DOHH2 (cell line): Measurements from ENCODE around the gene THEM5.

Source experiments
- H3F3A ChIP-seq: fragments of 200-600 bp; sonication (generic), shearing (Covaris generic); 2 replicates; pipeline ENCODE4 v1.6.0; 2016; ENCODE audit warnings: antibody characterized with exemption, mild to moderate bottlenecking; ENCODE audit not compliant: control insufficient read depth, insufficient read depth
- H3K27ac ChIP-seq: fragments of 200-600 bp; sonication (generic); 2 replicates; pipeline ENCODE4 v1.5.1; 2014; ENCODE audit warnings: low read depth, mild to moderate bottlenecking, low read length, moderate library complexity
- H3K27me3 ChIP-seq: fragments of 200-600 bp; sonication (generic); 2 replicates; pipeline ENCODE4 v1.6.1; 2014; ENCODE audit warnings: mild to moderate bottlenecking, low read length, mixed read lengths; ENCODE audit not compliant: control insufficient read depth
- H3K36me3 ChIP-seq: fragments of 200-600 bp; sonication (generic); 2 replicates; pipeline ENCODE4 v1.6.1; 2014; ENCODE audit warnings: mild to moderate bottlenecking, low read length, moderate library complexity, mixed read lengths; ENCODE audit not compliant: control insufficient read depth
- H3K4me1 ChIP-seq: fragments of 200-600 bp; sonication (generic); 2 replicates; pipeline ENCODE4 v1.6.1; 2014; ENCODE audit warnings: mild to moderate bottlenecking, low read length, mixed read lengths; ENCODE audit not compliant: control insufficient read depth
- H3K4me2 ChIP-seq: fragments of 200-600 bp; sonication (generic); 2 replicates; pipeline ENCODE4 v1.6.0; 2014; ENCODE audit warnings: mild to moderate bottlenecking, low read length, moderate library complexity
- H3K4me3 ChIP-seq: fragments of 200-600 bp; sonication (generic); 2 replicates; pipeline ENCODE4 v1.5.1; 2014; ENCODE audit warnings: mild to moderate bottlenecking, low read length, mixed read lengths
- H3K79me2 ChIP-seq: fragments of 200-600 bp; sonication (generic); 2 replicates; pipeline ENCODE4 v1.6.1; 2014; ENCODE audit warnings: mild to moderate bottlenecking, low read length, mixed read lengths; ENCODE audit not compliant: control insufficient read depth
- H3K9me2 ChIP-seq: fragments of 200-600 bp; sonication (generic); replicated peaks from 2 replicates; pipeline ENCODE4 v1.6.1; 2014; ENCODE audit warnings: mild to moderate bottlenecking, low read length, mixed read lengths; ENCODE audit not compliant: control insufficient read depth
- H3K9me3 ChIP-seq: fragments of 200-600 bp; sonication (generic); 2 replicates; pipeline ENCODE4 v1.6.1; 2014; ENCODE audit warnings: antibody characterized with exemption, low read length, mixed read lengths; ENCODE audit not compliant: control insufficient read depth, insufficient read depth
- H4K20me1 ChIP-seq: fragments of 200-600 bp; sonication (generic); 2 replicates; pipeline ENCODE4 v1.6.0; 2014; ENCODE audit warnings: low read depth, mild to moderate bottlenecking, antibody characterized with exemption, low read length, moderate library complexity; ENCODE audit not compliant: control insufficient read depth, insufficient read depth
- EZH2phosphoT487 ChIP-seq: fragments of 200-600 bp; sonication (generic); IDR thresholded peaks from 2 replicates; pipeline ENCODE4 v1.6.1; 2017; ENCODE audit warnings: borderline replicate concordance, mild to moderate bottlenecking, antibody characterized with exemption, low read length, moderate library complexity, mixed read lengths
- TF ChIP-seq, protein P1 (sequence below): fragments of 200-600 bp; sonication (generic); IDR thresholded peaks from one replicate; pipeline ENCODE4 v1.5.1; 2014; ENCODE audit warnings: antibody characterized with exemption, mild to moderate bottlenecking, low read depth, low read length; ENCODE audit not compliant: poor library complexity, severe bottlenecking

Gene THEM5

DNA sequence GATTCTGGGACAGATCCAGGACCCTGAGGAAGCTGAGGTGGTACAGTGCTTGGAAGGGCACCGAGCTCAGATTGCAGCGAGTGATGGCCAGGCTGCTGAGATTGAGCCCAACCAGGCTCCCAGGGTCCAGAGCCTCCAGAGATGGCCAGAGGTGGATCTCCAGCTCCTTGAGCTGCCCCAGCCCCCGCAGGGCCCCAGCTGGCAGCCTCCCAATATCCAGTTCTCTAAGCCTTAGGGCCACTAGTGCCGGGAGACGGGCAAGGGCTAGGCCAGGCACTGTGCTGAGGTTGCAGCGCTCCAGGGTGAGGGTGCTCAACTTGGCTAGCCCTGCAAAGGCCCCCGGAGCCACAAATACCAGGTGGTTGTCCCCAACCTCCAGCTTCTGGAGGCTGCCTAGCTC, 51.7 kb downstream of the THEM5 start:
- TF ChIP-seq, protein P1, sequence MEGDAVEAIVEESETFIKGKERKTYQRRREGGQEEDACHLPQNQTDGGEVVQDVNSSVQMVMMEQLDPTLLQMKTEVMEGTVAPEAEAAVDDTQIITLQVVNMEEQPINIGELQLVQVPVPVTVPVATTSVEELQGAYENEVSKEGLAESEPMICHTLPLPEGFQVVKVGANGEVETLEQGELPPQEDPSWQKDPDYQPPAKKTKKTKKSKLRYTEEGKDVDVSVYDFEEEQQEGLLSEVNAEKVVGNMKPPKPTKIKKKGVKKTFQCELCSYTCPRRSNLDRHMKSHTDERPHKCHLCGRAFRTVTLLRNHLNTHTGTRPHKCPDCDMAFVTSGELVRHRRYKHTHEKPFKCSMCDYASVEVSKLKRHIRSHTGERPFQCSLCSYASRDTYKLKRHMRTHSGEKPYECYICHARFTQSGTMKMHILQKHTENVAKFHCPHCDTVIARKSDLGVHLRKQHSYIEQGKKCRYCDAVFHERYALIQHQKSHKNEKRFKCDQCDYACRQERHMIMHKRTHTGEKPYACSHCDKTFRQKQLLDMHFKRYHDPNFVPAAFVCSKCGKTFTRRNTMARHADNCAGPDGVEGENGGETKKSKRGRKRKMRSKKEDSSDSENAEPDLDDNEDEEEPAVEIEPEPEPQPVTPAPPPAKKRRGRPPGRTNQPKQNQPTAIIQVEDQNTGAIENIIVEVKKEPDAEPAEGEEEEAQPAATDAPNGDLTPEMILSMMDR = no peak
- TF ChIP-seq EZH2phosphoT487 = no peak
- no peaks in the 10 kb centered on the region for H4K20me1 ChIP-seq
- no peak overlapping the region for H3K4me2 ChIP-seq
- peaks cover 13% of the 10 kb centered on the region for H3K4me1 ChIP-seq
- no peaks in the 10 kb centered on the region for H3K9me2 ChIP-seq
- no peak overlapping the region for H3K4me3 ChIP-seq
- H3K9me3 ChIP-seq = no peaks in the 10 kb centered on the region
- H3K36me3 ChIP-seq = no peaks in the 10 kb centered on the region
- H3F3A ChIP-seq = no peaks in the 10 kb centered on the region
- H3K27ac ChIP-seq = no peak overlapping the region
- H3K27me3 ChIP-seq = peaks cover 22% of the 10 kb centered on the region
- H3K79me2 ChIP-seq = no peaks in the 10 kb centered on the region

DNA sequence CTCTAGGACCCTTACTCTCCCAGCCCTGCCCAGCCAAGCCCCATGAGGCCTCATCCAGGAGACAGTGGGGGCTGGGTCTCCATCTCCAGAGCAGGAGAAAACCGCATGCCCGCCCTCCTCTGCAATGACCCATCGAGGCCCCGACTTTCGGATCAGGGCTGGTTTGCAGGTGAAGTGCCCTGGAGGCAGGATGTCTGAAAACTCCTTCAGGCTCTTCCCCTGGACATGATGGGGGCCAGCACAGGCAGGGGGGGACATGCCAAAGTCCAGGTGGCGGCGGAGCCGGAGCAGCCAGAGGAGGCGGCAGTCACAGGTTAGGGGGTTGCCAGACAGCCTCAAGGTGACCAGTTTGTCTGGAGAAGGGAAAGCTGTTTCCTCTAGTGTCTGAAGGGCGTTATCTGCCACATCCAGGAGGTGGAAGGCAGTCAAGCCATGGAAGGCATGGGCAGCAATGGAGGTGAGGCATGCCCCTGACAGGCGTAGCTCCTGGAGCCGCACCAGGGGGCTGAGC, 52.1 kb downstream of the THEM5 start:
- H3F3A ChIP-seq = no peaks in the 10 kb centered on the region
- H3K4me3 ChIP-seq = no peak overlapping the region
- H3K9me3 ChIP-seq = no peaks in the 10 kb centered on the region
- H4K20me1 ChIP-seq = no peaks in the 10 kb centered on the region
- no peaks in the 10 kb centered on the region for H3K79me2 ChIP-seq
- H3K9me2 ChIP-seq = no peaks in the 10 kb centered on the region
- peaks cover 22% of the 10 kb centered on the region for H3K27me3 ChIP-seq
- peaks cover 13% of the 10 kb centered on the region for H3K4me1 ChIP-seq
- no peaks in the 10 kb centered on the region for H3K36me3 ChIP-seq
- H3K27ac ChIP-seq = no peak overlapping the region
- TF ChIP-seq EZH2phosphoT487 = no peak
- TF ChIP-seq, protein P1 = no peak
- H3K4me2 ChIP-seq = no peak overlapping the region

DNA sequence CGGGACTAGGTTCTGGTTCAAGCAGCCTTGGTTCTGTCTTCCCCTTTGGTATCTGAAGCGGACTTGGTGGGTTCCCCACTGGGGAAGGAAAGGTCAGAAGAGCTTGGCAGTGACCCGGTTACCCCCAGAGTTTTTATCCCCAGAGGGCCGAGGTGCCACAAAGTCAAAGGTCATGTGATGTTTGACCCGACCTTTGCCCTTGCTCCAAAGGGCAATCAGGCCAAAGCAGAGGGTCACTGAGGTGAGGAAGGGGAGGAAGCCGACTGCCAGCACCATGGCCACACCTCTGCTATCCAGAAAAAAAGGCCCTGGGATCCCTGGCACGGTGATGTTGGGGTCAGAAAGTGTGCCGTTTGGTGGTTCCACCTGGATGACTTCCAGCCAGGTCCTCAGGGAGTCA, 52.7 kb downstream of the THEM5 start:
- Histone ChIP-seq H3K9me3 (no peaks in the 10 kb centered on the region), H4K20me1 (no peaks in the 10 kb centered on the region), H3K4me2 (no peak overlapping the region), H3K4me1 (peaks cover 13% of the 10 kb centered on the region), H3K9me2 (no peaks in the 10 kb centered on the region), H3K27me3 (peaks cover 20% of the 10 kb centered on the region), H3F3A (no peaks in the 10 kb centered on the region), H3K79me2 (no peaks in the 10 kb centered on the region), H3K4me3 (no peak overlapping the region), H3K36me3 (no peaks in the 10 kb centered on the region), H3K27ac (no peak overlapping the region)
- TF ChIP-seq, protein P1 = no peak
- no peak for TF ChIP-seq EZH2phosphoT487
